Measurements from ENCODE around the gene KCNH1.

Gene KCNH1

DNA sequence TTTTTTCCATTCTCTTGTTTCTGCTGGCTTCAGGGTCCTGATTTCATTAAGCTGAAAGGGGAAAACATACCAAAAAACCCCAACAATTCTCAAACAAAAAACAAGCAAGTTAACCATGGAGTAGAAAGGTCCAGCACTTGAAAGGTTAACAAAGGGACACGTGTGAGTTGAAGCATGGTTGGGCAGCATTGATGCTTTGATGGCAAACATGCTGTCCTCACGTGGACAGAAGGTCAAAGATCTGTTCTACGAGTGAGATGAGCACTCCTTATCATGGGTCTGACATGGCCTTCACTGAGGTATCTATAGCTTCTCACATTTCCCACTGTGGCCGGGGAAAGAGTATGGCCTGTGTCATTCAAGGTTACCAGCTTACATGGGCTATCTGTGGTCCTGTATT lies 410.3 kb downstream of the KCNH1 start:
- H3K36me3 ChIP-seq (ENCODE audit: control insufficient read depth, insufficient read depth, low read length), result no peaks in the 10 kb centered on the region
- no peak overlapping the region for H3K27ac ChIP-seq (ENCODE audit: insufficient read depth, low read length, poor library complexity, severe bottlenecking)
- no peaks in the 10 kb centered on the region for H3K27me3 ChIP-seq (replicated peaks; ENCODE audit: control insufficient read depth, insufficient read depth, low read length, poor library complexity, severe bottlenecking)
- no peaks in the 10 kb centered on the region for H3K9me3 ChIP-seq (ENCODE audit: control insufficient read depth, low read length)
- no peak overlapping the region for H3K4me3 ChIP-seq (ENCODE audit: insufficient read depth, low read depth, low read length, poor library complexity, severe bottlenecking)
- no peaks in the 10 kb centered on the region for H3K4me1 ChIP-seq (ENCODE audit: control insufficient read depth, insufficient read depth, low read length, poor library complexity, severe bottlenecking)
- no peak for DNase-seq

DNA sequence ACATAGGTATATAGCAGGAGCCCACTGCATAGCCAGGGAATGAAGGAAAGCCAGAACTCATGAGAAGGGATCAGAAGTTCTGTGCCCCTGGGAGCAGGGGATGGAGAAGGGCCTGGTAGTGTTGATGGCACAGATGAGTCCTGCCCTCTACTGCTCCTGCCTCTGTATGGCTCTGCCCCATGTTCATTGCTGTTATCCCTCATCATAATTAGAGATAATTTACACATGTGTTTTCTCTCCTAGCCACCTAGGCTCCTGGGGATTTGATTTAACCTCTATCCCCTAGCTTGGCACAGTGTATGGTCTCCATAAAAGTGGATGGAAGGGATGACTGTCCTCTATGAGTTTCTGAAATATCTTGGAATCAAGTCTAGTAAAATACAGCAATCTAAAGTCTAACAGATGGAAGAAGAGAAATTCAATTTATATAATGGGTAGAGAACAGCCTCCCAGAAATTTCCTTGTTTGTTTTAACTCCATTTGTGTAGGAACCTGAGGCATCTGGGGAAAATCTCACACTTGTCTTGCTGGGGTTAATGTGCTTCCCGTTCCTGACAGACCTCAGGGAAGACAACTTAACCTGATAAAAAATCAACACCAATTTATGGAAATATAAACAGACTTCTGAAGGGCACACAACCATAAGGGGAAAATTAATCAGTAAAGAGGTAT lies 411.4 kb downstream of the KCNH1 start:
- no peak overlapping the region for H3K27ac ChIP-seq (ENCODE audit: insufficient read depth, low read length, poor library complexity, severe bottlenecking)

DNA sequence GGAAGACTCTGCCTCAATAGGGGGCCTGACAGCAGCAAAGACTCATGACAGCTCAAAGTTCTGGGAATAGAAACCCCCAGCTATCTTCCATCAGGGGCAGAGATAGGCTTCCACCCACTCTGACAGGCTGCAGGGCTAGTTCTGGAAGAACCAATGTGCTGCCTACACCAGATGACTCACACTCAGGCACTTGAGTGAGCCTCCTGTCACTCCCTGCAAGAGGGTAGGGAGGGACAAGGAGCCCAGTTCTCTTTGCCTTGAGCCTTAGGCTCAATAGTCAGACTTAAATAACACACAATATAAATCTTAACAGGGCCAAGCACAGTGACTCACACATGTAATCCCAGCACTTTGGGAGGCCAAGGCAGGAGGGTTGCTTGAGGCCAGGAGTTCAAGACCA lies 418.9 kb downstream of the KCNH1 start:
- Histone ChIP-seq H3K27me3 (replicated peaks; ENCODE audit: control insufficient read depth, insufficient read depth, low read length, poor library complexity, severe bottlenecking) (no peaks in the 10 kb centered on the region), H3K9me3 (ENCODE audit: control insufficient read depth, low read length) (no peaks in the 10 kb centered on the region)
- no peak for DNase-seq

More for the DNA sequence above, 411.4 kb downstream of the KCNH1 start:
- no peak overlapping the region for H3K4me3 ChIP-seq (ENCODE audit: insufficient read depth, low read depth, low read length, poor library complexity, severe bottlenecking)
- H3K9me3 ChIP-seq (ENCODE audit: control insufficient read depth, low read length), result no peaks in the 10 kb centered on the region
- H3K4me1 ChIP-seq (ENCODE audit: control insufficient read depth, insufficient read depth, low read length, poor library complexity, severe bottlenecking), result no peaks in the 10 kb centered on the region
- H3K27me3 ChIP-seq (replicated peaks; ENCODE audit: control insufficient read depth, insufficient read depth, low read length, poor library complexity, severe bottlenecking), result no peaks in the 10 kb centered on the region
- DNase-seq, result no peak
- H3K36me3 ChIP-seq (ENCODE audit: control insufficient read depth, insufficient read depth, low read length), result no peaks in the 10 kb centered on the region

DNA sequence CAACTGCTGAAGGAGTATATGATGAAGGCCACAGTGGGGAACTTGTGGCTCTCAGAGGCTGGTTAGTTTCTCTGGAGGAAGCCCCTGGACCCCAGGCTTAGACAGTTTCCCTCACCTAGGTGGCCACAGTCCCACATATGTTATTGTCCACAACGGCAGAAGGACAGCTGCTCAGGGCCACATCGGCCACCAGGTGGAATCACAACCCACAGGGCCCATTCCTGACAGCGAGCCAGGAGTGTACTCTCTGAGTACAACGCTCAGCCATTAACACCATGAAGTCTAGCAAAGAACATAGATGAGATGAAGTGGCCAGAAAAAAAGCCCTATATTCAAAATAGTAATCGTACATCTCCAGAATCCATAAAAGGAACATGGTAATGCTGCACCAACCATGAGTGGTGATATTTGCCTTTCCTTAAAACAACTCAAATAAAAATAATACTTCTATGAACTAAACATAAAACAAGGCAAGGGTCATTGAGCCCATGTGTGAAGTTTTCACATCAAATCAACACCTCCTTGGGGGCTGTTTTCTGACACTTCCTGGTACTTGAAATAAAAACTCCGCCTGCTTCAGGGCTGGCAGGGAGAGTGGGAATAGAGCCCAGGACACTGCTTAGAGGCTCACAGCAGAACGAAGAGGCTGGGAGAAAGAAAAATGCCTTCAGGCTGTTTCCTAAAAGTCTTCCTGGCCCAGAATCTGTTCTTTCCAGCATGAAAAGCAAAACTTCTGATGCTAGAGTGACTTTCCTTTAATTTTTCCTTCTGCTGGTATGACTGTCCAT lies 421.9 kb downstream of the KCNH1 start:
- no peak overlapping the region for H3K4me3 ChIP-seq (ENCODE audit: insufficient read depth, low read depth, low read length, poor library complexity, severe bottlenecking)
- no peaks in the 10 kb centered on the region for H3K9me3 ChIP-seq (ENCODE audit: control insufficient read depth, low read length)
- no peak overlapping the region for H3K27ac ChIP-seq (ENCODE audit: insufficient read depth, low read length, poor library complexity, severe bottlenecking)
- no peaks in the 10 kb centered on the region for H3K4me1 ChIP-seq (ENCODE audit: control insufficient read depth, insufficient read depth, low read length, poor library complexity, severe bottlenecking)
- no peak for DNase-seq
- no peaks in the 10 kb centered on the region for H3K27me3 ChIP-seq (replicated peaks; ENCODE audit: control insufficient read depth, insufficient read depth, low read length, poor library complexity, severe bottlenecking)
- no peaks in the 10 kb centered on the region for H3K36me3 ChIP-seq (ENCODE audit: control insufficient read depth, insufficient read depth, low read length)

More for the DNA sequence above, 418.9 kb downstream of the KCNH1 start:
- Histone ChIP-seq H3K27ac (ENCODE audit: insufficient read depth, low read length, poor library complexity, severe bottlenecking) (no peak overlapping the region), H3K36me3 (ENCODE audit: control insufficient read depth, insufficient read depth, low read length) (no peaks in the 10 kb centered on the region), H3K4me1 (ENCODE audit: control insufficient read depth, insufficient read depth, low read length, poor library complexity, severe bottlenecking) (no peaks in the 10 kb centered on the region), H3K4me3 (ENCODE audit: insufficient read depth, low read depth, low read length, poor library complexity, severe bottlenecking) (no peak overlapping the region)

GRCh38 chr1:210709701-210710100 lies 424.2 kb downstream of the KCNH1 start:
- no peaks in the 10 kb centered on the region for H3K4me1 ChIP-seq (ENCODE audit: control insufficient read depth, insufficient read depth, low read length, poor library complexity, severe bottlenecking)
- H3K27ac ChIP-seq (ENCODE audit: insufficient read depth, low read length, poor library complexity, severe bottlenecking), result no peak overlapping the region
- no peak overlapping the region for H3K4me3 ChIP-seq (ENCODE audit: insufficient read depth, low read depth, low read length, poor library complexity, severe bottlenecking)
- no peaks in the 10 kb centered on the region for H3K9me3 ChIP-seq (ENCODE audit: control insufficient read depth, low read length)
- no peaks in the 10 kb centered on the region for H3K27me3 ChIP-seq (replicated peaks; ENCODE audit: control insufficient read depth, insufficient read depth, low read length, poor library complexity, severe bottlenecking)
- DNase-seq, result no peak
- no peaks in the 10 kb centered on the region for H3K36me3 ChIP-seq (ENCODE audit: control insufficient read depth, insufficient read depth, low read length)

- H3K36me3 ChIP-seq (ENCODE audit: control insufficient read depth, insufficient read depth, low read length), result no peaks in the 10 kb centered on the region
- DNase-seq, result no peak
- H3K27me3 ChIP-seq (replicated peaks; ENCODE audit: control insufficient read depth, insufficient read depth, low read length, poor library complexity, severe bottlenecking), result no peaks in the 10 kb centered on the region
- no peak overlapping the region for H3K27ac ChIP-seq (ENCODE audit: insufficient read depth, low read length, poor library complexity, severe bottlenecking)
- H3K4me3 ChIP-seq (ENCODE audit: insufficient read depth, low read depth, low read length, poor library complexity, severe bottlenecking), result no peak overlapping the region
- H3K9me3 ChIP-seq (ENCODE audit: control insufficient read depth, low read length), result no peaks in the 10 kb centered on the region
- no peaks in the 10 kb centered on the region for H3K4me1 ChIP-seq (ENCODE audit: control insufficient read depth, insufficient read depth, low read length, poor library complexity, severe bottlenecking)
These were observed 426.4 kb downstream of the KCNH1 start for GRCh38 chr1:210707300-210708240.

DNA sequence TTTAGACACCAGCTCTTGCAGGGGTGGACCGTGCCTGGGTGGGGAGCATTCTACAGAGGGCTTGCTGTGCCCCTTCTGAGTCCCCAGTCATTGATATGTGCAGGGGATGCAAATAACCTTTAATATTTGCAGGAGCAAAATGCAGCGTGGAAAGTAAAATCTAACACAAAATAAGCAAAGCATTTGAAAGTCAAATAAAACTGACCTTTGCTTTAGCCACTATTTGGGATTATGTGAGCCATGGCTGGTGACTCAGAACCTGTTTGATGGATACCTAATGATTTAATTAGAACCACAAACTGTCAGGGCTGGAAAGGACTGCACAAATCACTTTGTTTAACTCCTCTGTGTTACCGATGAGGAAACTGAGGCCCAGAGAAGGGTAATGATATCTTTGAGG lies 427.7 kb downstream of the KCNH1 start:
- no peak overlapping the region for H3K4me3 ChIP-seq (ENCODE audit: insufficient read depth, low read depth, low read length, poor library complexity, severe bottlenecking)
- no peaks in the 10 kb centered on the region for H3K9me3 ChIP-seq (ENCODE audit: control insufficient read depth, low read length)
- no peaks in the 10 kb centered on the region for H3K27me3 ChIP-seq (replicated peaks; ENCODE audit: control insufficient read depth, insufficient read depth, low read length, poor library complexity, severe bottlenecking)
- no peaks in the 10 kb centered on the region for H3K4me1 ChIP-seq (ENCODE audit: control insufficient read depth, insufficient read depth, low read length, poor library complexity, severe bottlenecking)
- no peak for DNase-seq
- H3K27ac ChIP-seq (ENCODE audit: insufficient read depth, low read length, poor library complexity, severe bottlenecking), result no peak overlapping the region
- H3K36me3 ChIP-seq (ENCODE audit: control insufficient read depth, insufficient read depth, low read length), result no peaks in the 10 kb centered on the region

GRCh38 chr1:210705086-210705485 lies 428.9 kb downstream of the KCNH1 start:
- Histone ChIP-seq H3K36me3 (ENCODE audit: control insufficient read depth, insufficient read depth, low read length) (no peaks in the 10 kb centered on the region), H3K4me1 (ENCODE audit: control insufficient read depth, insufficient read depth, low read length, poor library complexity, severe bottlenecking) (no peaks in the 10 kb centered on the region), H3K9me3 (ENCODE audit: control insufficient read depth, low read length) (no peaks in the 10 kb centered on the region), H3K4me3 (ENCODE audit: insufficient read depth, low read depth, low read length, poor library complexity, severe bottlenecking) (no peak overlapping the region), H3K27me3 (replicated peaks; ENCODE audit: control insufficient read depth, insufficient read depth, low read length, poor library complexity, severe bottlenecking) (no peaks in the 10 kb centered on the region), H3K27ac (ENCODE audit: insufficient read depth, low read length, poor library complexity, severe bottlenecking) (no peak overlapping the region)
- DNase-seq, result no peak

- H3K27ac ChIP-seq (ENCODE audit: insufficient read depth, low read length, poor library complexity, severe bottlenecking), result no peak overlapping the region
- H3K4me3 ChIP-seq (ENCODE audit: insufficient read depth, low read depth, low read length, poor library complexity, severe bottlenecking), result no peak overlapping the region
- no peaks in the 10 kb centered on the region for H3K9me3 ChIP-seq (ENCODE audit: control insufficient read depth, low read length)
- H3K27me3 ChIP-seq (replicated peaks; ENCODE audit: control insufficient read depth, insufficient read depth, low read length, poor library complexity, severe bottlenecking), result no peaks in the 10 kb centered on the region
- H3K36me3 ChIP-seq (ENCODE audit: control insufficient read depth, insufficient read depth, low read length), result no peaks in the 10 kb centered on the region
- no peak for DNase-seq
- no peaks in the 10 kb centered on the region for H3K4me1 ChIP-seq (ENCODE audit: control insufficient read depth, insufficient read depth, low read length, poor library complexity, severe bottlenecking)
These were observed 430.4 kb downstream of the KCNH1 start for GRCh38 chr1:210703593-210703992.
